HUES64 (cell line): ENCODE data around the gene NDUFS6.

Source experiments
- H3K27ac ChIP-seq: 2 replicates; pipeline ENCODE4 v1.7.0; 2013; ENCODE audit warnings: low read depth, low read length, inconsistent platforms
- H3K27me3 ChIP-seq: 2 replicates; pipeline ENCODE4 v1.6.1; 2013; ENCODE audit warnings: mild to moderate bottlenecking, low read length; ENCODE audit not compliant: insufficient read depth
- H3K36me3 ChIP-seq: 2 replicates; pipeline ENCODE4 v1.6.1; 2013; ENCODE audit warnings: mild to moderate bottlenecking, low read length; ENCODE audit not compliant: insufficient read depth
- H3K4me1 ChIP-seq: 2 replicates; pipeline ENCODE4 v1.6.1; 2013; ENCODE audit warnings: mild to moderate bottlenecking, low read length, moderate library complexity; ENCODE audit not compliant: insufficient read depth
- H3K4me3 ChIP-seq: 2 replicates; pipeline ENCODE4 v1.5.1; 2013; ENCODE audit warnings: mild to moderate bottlenecking, low read length, moderate library complexity
- H3K9ac ChIP-seq: 2 replicates; pipeline ENCODE4 v1.6.1; 2013; ENCODE audit warnings: mild to moderate bottlenecking, low read depth, low read length
- H3K9me3 ChIP-seq: 2 replicates; pipeline ENCODE4 v1.6.1; 2013; ENCODE audit warnings: low read depth, low read length; ENCODE audit not compliant: insufficient read depth
- WGBS: fragments of 150-250, 120-280 bp; methylation state at CpG from one replicate; pipeline ENCODE4 v1.1.7; 2013; ENCODE audit warnings: missing lambda C conversion rate; 5-methylcytosine and 5-hydroxymethylcytosine counted together

The NDUFS6 gene

DNA sequence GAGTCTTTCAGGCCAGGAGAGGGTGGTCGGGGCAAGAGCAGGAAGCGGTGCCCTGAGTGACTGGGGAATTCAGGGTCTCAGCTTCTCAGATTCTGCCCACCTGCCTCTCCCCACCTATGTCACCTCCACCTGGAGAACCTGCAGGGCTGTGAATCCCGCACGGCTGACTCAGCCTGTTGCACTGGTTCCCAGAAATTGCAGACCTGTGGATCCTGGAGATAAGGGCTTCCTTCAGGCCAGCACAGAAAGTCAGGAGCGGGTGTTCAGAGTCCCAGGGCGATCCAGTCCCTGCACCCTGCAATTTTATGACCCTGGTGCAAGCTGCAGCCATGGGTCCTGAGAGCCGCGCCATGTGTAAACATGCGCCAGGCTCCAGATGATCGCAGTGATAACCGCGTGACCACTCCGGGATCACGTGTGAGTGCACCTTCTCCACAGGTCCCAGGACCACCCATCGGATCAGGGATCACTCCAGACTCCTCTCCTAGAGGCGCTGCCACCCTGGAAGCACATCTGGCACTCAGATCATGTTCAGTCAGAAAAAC is 63.8 kb downstream of the NDUFS6 start:
- no peaks in the 10 kb centered on the region for H3K36me3 ChIP-seq
- no peaks in the 10 kb centered on the region for H3K9me3 ChIP-seq
- H3K27ac ChIP-seq = no peak overlapping the region
- H3K9ac ChIP-seq = no peak overlapping the region
- peaks cover 7% of the 10 kb centered on the region; the same call in 1 of the 2 replicates for H3K4me1 ChIP-seq
- no peak overlapping the region for H3K4me3 ChIP-seq
- H3K27me3 ChIP-seq = peaks cover 27% of the 10 kb centered on the region
- WGBS = 93% methylated on average over 16 of the region's 16 CpGs

DNA sequence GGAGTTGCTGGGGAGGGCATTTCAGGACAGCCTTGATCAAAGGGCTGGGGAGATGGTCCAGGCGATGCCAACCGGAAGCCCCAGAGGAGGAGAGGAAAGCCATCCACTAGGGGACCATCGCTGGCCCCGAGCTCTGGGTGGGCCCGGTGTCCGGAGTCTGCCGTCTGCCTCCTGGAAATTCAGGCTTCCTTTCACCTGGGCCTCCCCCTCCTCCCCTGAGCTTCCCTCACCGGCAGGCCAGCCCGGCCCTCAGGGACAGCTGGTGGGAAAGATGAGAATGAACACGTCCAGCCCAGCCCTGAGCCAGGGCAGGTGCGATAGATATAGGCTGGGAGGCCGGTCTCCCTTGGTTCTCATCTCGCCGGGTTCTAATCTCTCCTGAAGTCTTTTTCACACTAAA is 64.3 kb downstream of the NDUFS6 start:
- Histone ChIP-seq H3K9ac (no peak overlapping the region), H3K27me3 (peaks cover 27% of the 10 kb centered on the region), H3K9me3 (no peaks in the 10 kb centered on the region), H3K27ac (no peak overlapping the region), H3K4me1 (peaks cover 7% of the 10 kb centered on the region; the same call in 1 of the 2 replicates), H3K36me3 (no peaks in the 10 kb centered on the region), H3K4me3 (no peak overlapping the region)
- WGBS = 87% methylated on average over 13 of the region's 14 CpGs
